Keratinocyte (primary cell): ENCODE results near the gene LOC128125822.

ENCODE experiments used
- CTCF ChIP-seq, 3 experiments: IDR thresholded peaks in 1 of 3; conservative IDR thresholded peaks in 1 of 3; optimal IDR thresholded peaks in 1 of 3; 2 replicates in 2 of 3; 3 replicates in 1 of 3; pipeline versions ENCODE3 to v1.5.1; 2011; ENCODE audit warnings: low read length in 3 of 3, mild to moderate bottlenecking in 3 of 3, moderate library complexity in 2 of 3, control low read depth in 1 of 3, inconsistent platforms in 1 of 3; ENCODE audit not compliant: insufficient read depth in 2 of 3; ENCODE audit errors: extremely low read depth in 1 of 3
- EZH2 ChIP-seq: IDR thresholded peaks from one replicate; pipeline ENCODE4 v1.6.1; 2012; ENCODE audit warnings: inconsistent platforms, mild to moderate bottlenecking, low read length, moderate library complexity

GRCh38 chr6:63556369-63556768 lies 15.9 kb upstream of the LOC128125822 start:
- TF ChIP-seq EZH2 (no peak), CTCF (optimal IDR thresholded peaks at IDR 0.05 in 1 of 3, IDR thresholded peaks at IDR 0.05 in 1 of 3, conservative IDR thresholded peaks at IDR 0.05 in 1 of 3; ENCODE audit: extremely low read depth in 1 of 3, insufficient read depth in 2 of 3, low read length in 3 of 3) (no peak)
